CD4-positive, alpha-beta T cell treated with Interleukin-2 at 100 ng/mL for 4 hours (primary cell): Measurements from ENCODE around the gene LMAN2.
A peak's percentile ranks its signal among the peaks of the same experiment; 100 is the strongest.
"Not testable (repeated sequence)": the region's sequence is repeated elsewhere in the genome, so short reads cannot be mapped to it uniquely, and the experiment has no call there.

Experiments
- DNase-seq: peaks from one replicate; pipeline ENCODE4 v3.0.0-alpha.2; 2020; ENCODE audit warnings: low spot score

Gene LMAN2

GRCh38 chr5:177306674-177307543, 44.6 kb downstream of the LMAN2 start:
- DNase-seq = peak; percentile 34

GRCh38 chr5:177306103-177306640, 45.3 kb downstream of the LMAN2 start:
- not testable (repeated sequence) for DNase-seq

- peak; percentile 32 for DNase-seq
These were observed 46.9 kb downstream of the LMAN2 start for GRCh38 chr5:177304392-177305119.

DNA sequence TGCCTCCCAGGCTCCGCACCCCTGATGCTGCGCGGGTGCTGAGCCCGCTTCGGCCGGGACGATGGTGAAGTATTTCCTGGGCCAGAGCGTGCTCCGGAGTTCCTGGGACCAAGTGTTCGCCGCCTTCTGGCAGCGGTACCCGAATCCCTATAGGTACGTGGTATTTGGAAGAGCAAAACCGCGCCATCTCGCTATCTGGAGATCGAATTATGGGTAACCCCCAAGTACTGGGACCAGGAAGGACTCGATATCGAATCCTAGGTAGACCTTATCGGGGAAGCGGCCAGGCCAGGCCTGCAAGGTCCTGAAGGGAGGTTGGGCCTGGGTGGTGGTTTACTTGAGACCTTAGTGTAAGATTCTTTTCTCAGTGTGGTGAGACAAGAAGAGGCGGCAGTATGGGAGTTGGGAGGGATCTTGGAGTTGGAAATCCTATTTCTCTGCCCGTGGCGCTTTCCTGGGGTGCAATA, 47.5 kb downstream of the LMAN2 start:
- DNase-seq = peak; percentile 10

- peak; percentile 87 for DNase-seq
These were observed 48.1 kb downstream of the LMAN2 start, which contains the start of the genes PRELID1 and RAB24 for GRCh38 chr5:177303121-177303924. Gene PRELID1 (plus strand): TSS chr5:177303799. CDS start chr5:177303986, 187 bp downstream. Gene RAB24 (minus strand): TSS chr5:177303719. CDS start chr5:177303288, 431 bp downstream.

DNA sequence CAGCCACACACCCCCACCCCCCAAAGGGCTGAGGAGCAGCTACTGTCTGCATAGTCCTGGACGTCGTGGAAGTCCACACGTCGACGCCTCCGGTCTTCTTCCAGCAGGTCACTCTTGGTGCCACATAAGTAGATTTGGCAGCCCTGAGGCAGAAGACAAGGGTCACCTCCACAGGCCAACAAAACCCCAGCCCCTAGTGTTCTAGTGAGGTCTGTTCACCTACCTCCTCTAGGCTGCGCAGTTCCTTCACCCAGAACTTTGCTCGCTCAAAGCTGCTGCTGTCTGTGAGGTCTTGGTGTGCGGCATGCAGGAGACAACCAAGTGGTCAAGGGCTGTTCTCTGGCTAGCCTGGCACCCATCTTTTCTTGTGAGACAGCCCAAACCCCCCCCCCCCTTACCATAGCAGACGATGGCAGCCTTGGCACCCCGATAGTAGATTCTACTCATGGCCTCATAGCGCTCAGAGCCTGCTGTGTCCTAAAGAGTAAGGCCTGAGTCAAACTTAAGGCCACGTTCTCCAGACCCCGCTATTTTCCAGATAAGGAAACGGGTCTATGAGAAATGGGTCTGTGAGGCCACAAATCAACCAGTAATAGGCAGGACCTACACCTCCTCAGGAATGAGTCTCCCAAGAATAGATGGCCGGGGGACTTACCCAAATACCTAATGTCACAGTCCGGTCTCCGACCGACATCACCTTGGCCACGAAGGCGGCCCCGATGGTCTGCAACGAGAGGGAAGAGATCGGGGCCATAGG, 48.9 kb downstream of the LMAN2 start:
- DNase-seq = no peak

DNA sequence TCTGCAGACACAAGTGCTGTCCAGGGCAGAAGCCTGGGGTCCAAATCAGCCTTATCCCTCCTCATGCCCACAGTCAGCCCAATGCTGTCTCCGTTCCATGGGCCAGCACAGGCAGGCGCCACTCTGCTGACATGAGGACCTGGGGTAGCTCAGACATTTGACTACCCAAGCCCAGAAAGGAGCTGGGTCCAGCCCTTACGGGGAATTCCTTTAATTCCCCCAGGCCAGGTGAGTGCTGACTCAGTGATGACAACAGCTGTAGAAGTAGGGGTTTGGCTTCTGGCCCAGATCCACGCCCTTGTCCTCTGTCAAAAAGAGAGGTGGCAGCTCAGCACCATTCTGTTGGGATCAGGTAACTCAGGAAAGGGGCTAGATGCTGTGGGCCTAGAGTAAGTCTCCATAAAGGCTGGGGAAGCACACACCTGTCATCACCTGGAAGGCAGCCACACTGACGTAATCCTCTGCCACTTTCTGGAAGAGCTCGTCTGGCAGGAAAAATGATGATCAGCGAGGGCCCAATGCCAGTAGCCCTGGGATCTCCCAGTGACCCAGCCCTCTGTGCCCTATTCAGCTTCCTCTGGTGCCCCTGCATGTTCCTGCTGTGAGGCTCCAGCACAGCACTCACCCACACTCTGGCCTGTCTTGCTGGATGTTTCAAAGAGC, 49.8 kb downstream of the LMAN2 start:
- DNase-seq = peak; percentile 44

GRCh38 chr5:177300951-177301350, 50.5 kb downstream of the LMAN2 start:
- no peak for DNase-seq

DNA sequence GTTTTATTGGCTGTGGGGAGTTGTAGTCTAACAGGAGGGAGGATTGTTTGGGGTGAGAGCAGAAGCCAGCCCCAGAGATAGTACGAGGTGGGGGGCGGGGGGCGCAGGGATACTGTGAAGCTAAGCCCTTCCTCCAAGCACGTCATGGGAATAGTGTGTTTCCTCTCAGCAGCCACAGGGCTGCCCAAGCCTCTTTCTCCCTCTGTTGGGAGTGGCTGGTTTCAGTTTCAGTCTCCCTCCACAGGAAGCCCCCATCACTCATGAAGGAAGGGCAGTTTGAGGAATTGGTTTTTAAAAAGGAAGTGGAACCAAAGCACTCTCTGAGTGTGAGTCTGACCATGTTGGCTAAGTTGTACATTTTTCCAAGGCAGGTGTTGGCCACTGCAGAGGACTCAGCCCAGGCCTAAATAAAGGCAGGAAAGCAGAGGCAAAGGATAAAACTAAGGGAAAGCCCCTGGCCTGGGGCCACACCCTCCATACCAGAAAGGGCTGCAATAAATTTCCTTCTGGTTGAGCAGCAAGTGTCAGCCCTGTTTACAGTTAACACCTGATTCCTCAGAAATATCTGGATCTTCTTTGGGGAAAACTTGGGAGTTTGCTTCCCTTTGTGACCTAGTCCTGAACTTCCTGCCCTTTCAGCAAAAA, 51.1 kb downstream of the LMAN2 start:
- peak; percentile 65 for DNase-seq

- no peak for DNase-seq
These were observed 51.8 kb downstream of the LMAN2 start for GRCh38 chr5:177299697-177300096.

GRCh38 chr5:177297922-177298321, 53.5 kb downstream of the LMAN2 start:
- DNase-seq = no peak

- peak; percentile 10 for DNase-seq
These were observed 54.9 kb downstream of the LMAN2 start for GRCh38 chr5:177296581-177296980.

DNA sequence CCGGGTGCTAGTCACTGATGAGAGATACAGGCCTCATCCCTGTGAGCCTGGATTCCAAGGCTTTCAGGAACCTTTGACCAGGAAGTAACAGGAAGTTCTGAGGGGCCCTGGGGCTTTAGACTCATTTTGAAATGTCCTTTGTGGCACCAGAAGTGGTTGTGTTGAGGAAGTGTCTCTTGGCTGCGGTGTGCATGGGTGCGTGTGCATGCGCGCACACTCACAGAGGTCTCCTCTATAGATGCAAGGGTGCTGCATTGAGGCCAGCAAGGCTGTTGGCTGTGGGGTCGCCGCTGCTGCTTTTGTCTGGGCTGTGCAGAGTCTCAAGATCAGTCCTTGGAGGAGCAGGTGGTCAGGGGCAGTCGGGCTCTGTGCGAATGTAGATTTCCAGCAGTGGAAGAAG, 55.5 kb downstream of the LMAN2 start:
- no peak for DNase-seq

DNA sequence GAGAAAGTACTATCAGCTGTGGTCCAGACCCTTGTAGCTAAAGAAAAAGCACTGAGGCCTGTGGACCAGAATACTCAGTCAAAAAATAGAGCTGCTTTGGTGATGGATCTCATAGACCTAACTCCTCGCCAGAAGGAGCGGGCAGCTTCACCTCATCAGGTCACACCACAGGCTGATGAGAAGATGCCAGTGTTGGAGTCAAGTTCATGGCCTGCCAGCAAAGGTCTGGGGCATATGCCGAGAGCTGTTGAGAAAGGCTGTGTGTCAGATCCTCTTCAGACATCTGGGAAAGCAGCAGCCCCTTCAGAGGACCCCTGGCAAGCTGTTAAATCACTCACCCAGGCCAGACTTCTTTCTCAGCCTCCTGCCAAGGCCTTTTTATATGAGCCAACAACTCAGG, 56.8 kb downstream of the LMAN2 start:
- no peak for DNase-seq

GRCh38 chr5:177293819-177294581, 57.5 kb downstream of the LMAN2 start:
- no peak for DNase-seq

GRCh38 chr5:177291735-177292134, 59.7 kb downstream of the LMAN2 start:
- no peak for DNase-seq

- DNase-seq = no peak
These were observed 60.5 kb downstream of the LMAN2 start for GRCh38 chr5:177290816-177291596.

GRCh38 chr5:177288191-177288590, 63.3 kb downstream of the LMAN2 start:
- no peak for DNase-seq
